Measurements from ENCODE around the gene ARID1A. TPM values are rescaled to one million over a fixed set of nuclear protein-coding genes. Genes with fewer than 3 reads are reported as not detected.

ARID1A gene
- total RNA-seq, 1 donor from 2014 or later = 43.1 TPM

- TF ChIP-seq EZH2phosphoT487 (IDR thresholded peaks at IDR 0.05) = no peak
- TF ChIP-seq, protein P1, sequence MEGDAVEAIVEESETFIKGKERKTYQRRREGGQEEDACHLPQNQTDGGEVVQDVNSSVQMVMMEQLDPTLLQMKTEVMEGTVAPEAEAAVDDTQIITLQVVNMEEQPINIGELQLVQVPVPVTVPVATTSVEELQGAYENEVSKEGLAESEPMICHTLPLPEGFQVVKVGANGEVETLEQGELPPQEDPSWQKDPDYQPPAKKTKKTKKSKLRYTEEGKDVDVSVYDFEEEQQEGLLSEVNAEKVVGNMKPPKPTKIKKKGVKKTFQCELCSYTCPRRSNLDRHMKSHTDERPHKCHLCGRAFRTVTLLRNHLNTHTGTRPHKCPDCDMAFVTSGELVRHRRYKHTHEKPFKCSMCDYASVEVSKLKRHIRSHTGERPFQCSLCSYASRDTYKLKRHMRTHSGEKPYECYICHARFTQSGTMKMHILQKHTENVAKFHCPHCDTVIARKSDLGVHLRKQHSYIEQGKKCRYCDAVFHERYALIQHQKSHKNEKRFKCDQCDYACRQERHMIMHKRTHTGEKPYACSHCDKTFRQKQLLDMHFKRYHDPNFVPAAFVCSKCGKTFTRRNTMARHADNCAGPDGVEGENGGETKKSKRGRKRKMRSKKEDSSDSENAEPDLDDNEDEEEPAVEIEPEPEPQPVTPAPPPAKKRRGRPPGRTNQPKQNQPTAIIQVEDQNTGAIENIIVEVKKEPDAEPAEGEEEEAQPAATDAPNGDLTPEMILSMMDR (IDR thresholded peaks at IDR 0.05) = no peak
- no peak for TF ChIP-seq EZH2 (IDR thresholded peaks at IDR 0.05)
- H3K9me3 Mint-ChIP-seq = no peaks in the 10 kb centered on the region
- no peak for DNase-seq (ENCODE audit: low spot score)
- peak overlapping the region; percentile 1 for H3K9ac ChIP-seq
- no peaks in the 10 kb centered on the region for H3F3A ChIP-seq (ENCODE audit: low read depth)
- H4K20me1 ChIP-seq (ENCODE audit: low read depth) = peaks cover 98% of the 10 kb centered on the region
- no peak overlapping the region for H3K4me3 Mint-ChIP-seq
- H3K4me1 Mint-ChIP-seq = peaks cover 25% of the 10 kb centered on the region
- H3K36me3 Mint-ChIP-seq = peaks cover 15% of the 10 kb centered on the region
- peak overlapping the region; percentile 90 for H3K4me3 ChIP-seq
- no peaks in the 10 kb centered on the region for H3K27me3 ChIP-seq
- H3K27ac ChIP-seq = peak overlapping the region; percentile 4
- H3K4me1 ChIP-seq = peaks cover 70% of the 10 kb centered on the region
- H3K27me3 Mint-ChIP-seq (ENCODE audit: insufficient read depth, low read depth) = no peaks in the 10 kb centered on the region
- H3K36me3 ChIP-seq = no peaks in the 10 kb centered on the region
- H3K27ac Mint-ChIP-seq = no peak overlapping the region
- H2AFZ ChIP-seq (replicated peaks) = no peak overlapping the region
- H3K79me2 ChIP-seq (ENCODE audit: low read depth) = peaks cover 100% of the 10 kb centered on the region
- H3K9me3 ChIP-seq (ENCODE audit: low read depth) = no peaks in the 10 kb centered on the region
- peak overlapping the region; percentile 87 for H3K4me2 ChIP-seq
Observed at GRCh38 chr1:26701995-26702679, 6.3 kb downstream of the ARID1A start.

GRCh38 chr1:26702680-26703038 is 6.8 kb downstream of the ARID1A start:
- Histone ChIP-seq H3K9ac (no peak overlapping the region), H3K27ac (no peak overlapping the region), H3K27me3 (no peaks in the 10 kb centered on the region), H3K4me1 (peaks cover 70% of the 10 kb centered on the region), H3K9me3 (ENCODE audit: low read depth) (no peaks in the 10 kb centered on the region), H3K4me2 (peak overlapping the region; percentile 87), H3K36me3 (no peaks in the 10 kb centered on the region), H3K79me2 (ENCODE audit: low read depth) (peaks cover 100% of the 10 kb centered on the region), H3K4me3 (peak overlapping the region; percentile 90), H3F3A (ENCODE audit: low read depth) (no peaks in the 10 kb centered on the region), H2AFZ (replicated peaks) (no peak overlapping the region), H4K20me1 (ENCODE audit: low read depth) (peaks cover 100% of the 10 kb centered on the region)
- TF ChIP-seq, protein P1 (IDR thresholded peaks at IDR 0.05) = no peak
- TF ChIP-seq EZH2phosphoT487 (IDR thresholded peaks at IDR 0.05) = no peak
- TF ChIP-seq EZH2 (IDR thresholded peaks at IDR 0.05) = no peak
- Mint-ChIP-seq H3K9me3 (no peaks in the 10 kb centered on the region), H3K4me1 (peaks cover 25% of the 10 kb centered on the region), H3K4me3 (no peak overlapping the region), H3K27ac (no peak overlapping the region), H3K27me3 (ENCODE audit: insufficient read depth, low read depth) (no peaks in the 10 kb centered on the region), H3K36me3 (peaks cover 18% of the 10 kb centered on the region)
- no peak for DNase-seq (ENCODE audit: low spot score)

DNA sequence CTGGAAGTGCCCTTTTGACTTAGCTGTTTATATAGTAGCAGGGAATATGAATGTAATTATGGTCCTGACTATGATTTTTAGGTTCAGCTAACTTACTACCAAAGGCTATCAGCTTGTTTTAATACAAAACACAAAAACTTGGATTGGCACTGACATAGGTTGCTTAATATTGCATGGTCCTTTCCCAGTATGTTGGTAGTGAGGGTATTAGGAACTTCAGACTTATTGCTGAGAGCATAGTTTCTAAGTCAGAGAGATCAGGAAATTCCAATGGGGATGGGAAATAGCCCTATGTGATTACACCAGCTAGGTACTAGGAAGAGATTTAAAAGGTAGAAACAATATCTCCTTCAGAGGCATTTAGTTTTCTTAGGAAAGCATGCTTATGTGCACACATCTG is 7.7 kb downstream of the ARID1A start:
- Mint-ChIP-seq H3K27ac (no peak overlapping the region), H3K4me3 (no peak overlapping the region), H3K27me3 (ENCODE audit: insufficient read depth, low read depth) (no peaks in the 10 kb centered on the region), H3K4me1 (peaks cover 25% of the 10 kb centered on the region), H3K36me3 (peaks cover 22% of the 10 kb centered on the region), H3K9me3 (no peaks in the 10 kb centered on the region)
- no peak overlapping the region for H3K9ac ChIP-seq
- H3K27me3 ChIP-seq = no peaks in the 10 kb centered on the region
- no peaks in the 10 kb centered on the region for H3K9me3 ChIP-seq (ENCODE audit: low read depth)
- peaks cover 100% of the 10 kb centered on the region for H3K79me2 ChIP-seq (ENCODE audit: low read depth)
- TF ChIP-seq, protein P1 (IDR thresholded peaks at IDR 0.05) = no peak
- TF ChIP-seq EZH2phosphoT487 (IDR thresholded peaks at IDR 0.05) = no peak
- no peak for TF ChIP-seq EZH2 (IDR thresholded peaks at IDR 0.05)
- no peak overlapping the region for H3K27ac ChIP-seq
- H3F3A ChIP-seq (ENCODE audit: low read depth) = no peaks in the 10 kb centered on the region
- no peaks in the 10 kb centered on the region for H3K36me3 ChIP-seq
- peaks cover 70% of the 10 kb centered on the region for H3K4me1 ChIP-seq
- no peak for DNase-seq (ENCODE audit: low spot score)
- H2AFZ ChIP-seq (replicated peaks) = no peak overlapping the region
- no peak overlapping the region for H3K4me3 ChIP-seq
- H4K20me1 ChIP-seq (ENCODE audit: low read depth) = peaks cover 100% of the 10 kb centered on the region
- peak overlapping the region; percentile 87 for H3K4me2 ChIP-seq

All from neural progenitor cell (in vitro differentiated cells).